Ovary (tissue), 3 donors: ENCODE measurements around the gene NPAS3.

Source experiments
- CTCF ChIP-seq, 3 donors: fragments of 450-650 bp in 2 of 3; fragments of 200-600 bp in 1 of 3; IDR thresholded peaks; one replicate each; pipeline versions ENCODE4 v1.5.1 to v1.8.0; 2016 to 2022; ENCODE audit warnings: antibody characterized with exemption in 3 of 3, mild to moderate bottlenecking in 1 of 3
- POLR2A ChIP-seq: fragments of 450-650 bp; IDR thresholded peaks from one replicate; pipeline ENCODE4 v1.6.1; 2017; ENCODE audit warnings: antibody characterized with exemption, mild to moderate bottlenecking, moderate library complexity
- donor health status: DM: no; HTN: no; CAD: no.

- TF ChIP-seq POLR2A (no peak), CTCF (IDR thresholded peaks at IDR 0.05) (no peak)
Observed at GRCh38 chr14:33315217-33315616, 376.5 kb downstream of the NPAS3 start.
